Measurements from ENCODE around the gene RPGR. TPM values are rescaled to one million over a fixed set of nuclear protein-coding genes. Genes with fewer than 3 reads are reported as not detected.

The RPGR gene
- total RNA-seq, 1 donor from 2014 or later: 32.3 TPM

GRCh38 chrX:38273453-38273852 is 53.9 kb downstream of the RPGR start:
- peaks cover 5% of the 10 kb centered on the region for H3K4me1 Mint-ChIP-seq (ENCODE audit: low read depth)
- H3K36me3 Mint-ChIP-seq (ENCODE audit: insufficient read depth): peaks cover 18% of the 10 kb centered on the region
- TF ChIP-seq, protein P1, sequence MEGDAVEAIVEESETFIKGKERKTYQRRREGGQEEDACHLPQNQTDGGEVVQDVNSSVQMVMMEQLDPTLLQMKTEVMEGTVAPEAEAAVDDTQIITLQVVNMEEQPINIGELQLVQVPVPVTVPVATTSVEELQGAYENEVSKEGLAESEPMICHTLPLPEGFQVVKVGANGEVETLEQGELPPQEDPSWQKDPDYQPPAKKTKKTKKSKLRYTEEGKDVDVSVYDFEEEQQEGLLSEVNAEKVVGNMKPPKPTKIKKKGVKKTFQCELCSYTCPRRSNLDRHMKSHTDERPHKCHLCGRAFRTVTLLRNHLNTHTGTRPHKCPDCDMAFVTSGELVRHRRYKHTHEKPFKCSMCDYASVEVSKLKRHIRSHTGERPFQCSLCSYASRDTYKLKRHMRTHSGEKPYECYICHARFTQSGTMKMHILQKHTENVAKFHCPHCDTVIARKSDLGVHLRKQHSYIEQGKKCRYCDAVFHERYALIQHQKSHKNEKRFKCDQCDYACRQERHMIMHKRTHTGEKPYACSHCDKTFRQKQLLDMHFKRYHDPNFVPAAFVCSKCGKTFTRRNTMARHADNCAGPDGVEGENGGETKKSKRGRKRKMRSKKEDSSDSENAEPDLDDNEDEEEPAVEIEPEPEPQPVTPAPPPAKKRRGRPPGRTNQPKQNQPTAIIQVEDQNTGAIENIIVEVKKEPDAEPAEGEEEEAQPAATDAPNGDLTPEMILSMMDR (IDR thresholded peaks at IDR 0.05; ENCODE audit: unreplicated experiment): no peak
- H3K9me3 Mint-ChIP-seq (ENCODE audit: low read depth): peaks cover 17% of the 10 kb centered on the region
- no peak overlapping the region for H3K4me3 Mint-ChIP-seq (ENCODE audit: low read depth)
- no peaks in the 10 kb centered on the region for H3K27me3 Mint-ChIP-seq
- no peak for DNase-seq (ENCODE audit: low spot score, unreplicated experiment)
- no peak overlapping the region for H3K27ac Mint-ChIP-seq

DNA sequence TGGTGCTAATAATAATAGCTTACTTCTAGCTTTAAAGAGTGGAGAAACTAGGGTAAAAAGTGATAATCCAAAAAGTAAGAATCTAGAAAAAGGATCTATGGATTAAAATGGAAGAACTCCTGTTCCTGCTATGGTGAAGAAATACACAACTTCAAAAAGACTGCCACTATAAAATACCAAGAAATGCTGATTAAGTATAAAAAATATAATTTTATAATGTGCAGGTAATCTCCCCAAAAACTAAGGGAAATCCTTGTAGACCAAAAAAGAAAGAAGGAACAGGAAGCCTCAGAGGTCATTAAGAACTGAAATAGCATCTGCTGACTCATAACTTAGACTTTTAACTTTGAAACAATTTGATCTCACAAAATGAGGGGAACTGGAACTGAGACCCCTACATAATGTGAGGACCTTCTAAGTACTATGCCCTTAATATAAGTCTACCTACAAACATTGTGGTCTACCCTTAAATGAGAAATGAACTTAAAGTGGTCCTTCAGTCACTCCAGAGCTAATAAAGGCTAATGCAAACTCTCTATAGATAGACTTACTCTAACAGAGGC is 56.1 kb downstream of the RPGR start:
- Mint-ChIP-seq H3K27ac (no peak overlapping the region), H3K27me3 (no peaks in the 10 kb centered on the region), H3K4me1 (ENCODE audit: low read depth) (no peaks in the 10 kb centered on the region), H3K9me3 (ENCODE audit: low read depth) (peaks cover 22% of the 10 kb centered on the region), H3K4me3 (ENCODE audit: low read depth) (no peak overlapping the region), H3K36me3 (ENCODE audit: insufficient read depth) (peaks cover 14% of the 10 kb centered on the region)
- TF ChIP-seq, protein P1 (IDR thresholded peaks at IDR 0.05; ENCODE audit: unreplicated experiment): no peak
- DNase-seq (ENCODE audit: low spot score, unreplicated experiment): no peak

DNA sequence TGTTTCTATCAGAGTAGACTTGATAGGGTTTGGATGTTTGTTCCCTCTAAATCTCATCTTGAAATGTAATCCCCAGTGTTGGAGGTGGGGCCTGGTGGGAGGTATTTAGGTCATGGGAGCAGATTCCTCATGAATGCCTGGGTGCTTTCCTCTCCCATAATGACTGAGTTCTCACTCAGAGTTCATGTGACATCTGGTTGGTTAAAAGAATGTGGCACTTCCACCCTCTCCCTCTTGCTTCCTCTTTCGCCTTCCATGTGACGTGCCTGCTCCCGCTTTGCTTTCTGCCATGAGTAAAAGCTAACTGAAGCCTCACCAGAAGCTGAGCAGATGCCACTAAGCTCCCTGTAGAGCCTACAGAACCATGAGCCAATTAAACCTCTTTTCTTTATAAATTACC is 59.3 kb downstream of the RPGR start:
- H3K27me3 Mint-ChIP-seq: no peaks in the 10 kb centered on the region
- no peak overlapping the region for H3K4me3 Mint-ChIP-seq (ENCODE audit: low read depth)
- peaks cover 9% of the 10 kb centered on the region for H3K36me3 Mint-ChIP-seq (ENCODE audit: insufficient read depth)
- no peak overlapping the region for H3K27ac Mint-ChIP-seq
- peaks cover 19% of the 10 kb centered on the region for H3K9me3 Mint-ChIP-seq (ENCODE audit: low read depth)
- TF ChIP-seq, protein P1 (IDR thresholded peaks at IDR 0.05; ENCODE audit: unreplicated experiment): no peak
- no peak for DNase-seq (ENCODE audit: low spot score, unreplicated experiment)
- no peaks in the 10 kb centered on the region for H3K4me1 Mint-ChIP-seq (ENCODE audit: low read depth)

GRCh38 chrX:38262715-38263620 is 64.3 kb downstream of the RPGR start:
- Mint-ChIP-seq H3K36me3 (ENCODE audit: insufficient read depth) (no peaks in the 10 kb centered on the region), H3K4me3 (ENCODE audit: low read depth) (no peak overlapping the region), H3K4me1 (ENCODE audit: low read depth) (no peaks in the 10 kb centered on the region), H3K27ac (no peak overlapping the region), H3K27me3 (no peaks in the 10 kb centered on the region), H3K9me3 (ENCODE audit: low read depth) (peaks cover 13% of the 10 kb centered on the region)
- TF ChIP-seq, protein P1 (IDR thresholded peaks at IDR 0.05; ENCODE audit: unreplicated experiment): no peak
- DNase-seq (ENCODE audit: low spot score, unreplicated experiment): no peak

- Mint-ChIP-seq H3K27me3 (no peaks in the 10 kb centered on the region), H3K4me1 (ENCODE audit: low read depth) (no peaks in the 10 kb centered on the region), H3K9me3 (ENCODE audit: low read depth) (peaks cover 12% of the 10 kb centered on the region), H3K27ac (no peak overlapping the region), H3K4me3 (ENCODE audit: low read depth) (no peak overlapping the region), H3K36me3 (ENCODE audit: insufficient read depth) (no peaks in the 10 kb centered on the region)
- TF ChIP-seq, protein P1 (IDR thresholded peaks at IDR 0.05; ENCODE audit: unreplicated experiment): peak; percentile 28
- no peak for DNase-seq (ENCODE audit: low spot score, unreplicated experiment)
These were observed 67.1 kb downstream of the RPGR start for GRCh38 chrX:38260231-38260630.
